HepG2 (cell line): ENCODE results near the gene DUS1L. TPM values are rescaled to one million over a fixed set of nuclear protein-coding genes. Genes with fewer than 3 reads are reported as not detected.

Experiments used
- CEBPB ChIP-seq: IDR thresholded peaks from 2 replicates; pipeline ENCODE4 v1.6.1; 2011; ENCODE audit warnings: low read depth, low read length, improper control_type of control experiment, borderline replicate concordance
- HMG20A ChIP-seq: IDR thresholded peaks from 2 replicates; pipeline ENCODE4 v1.6.1; 2016; ENCODE audit warnings: borderline replicate concordance
- LRRFIP1 ChIP-seq: sonication (generic); formaldehyde crosslinking; conservative IDR thresholded peaks from 2 replicates; pipeline ENCODE4 v1.4.0; 2020; ENCODE audit warnings: missing genetic modification reagents
- MED8 ChIP-seq: sonication (generic); formaldehyde crosslinking; IDR thresholded peaks from 2 replicates; pipeline ENCODE4 v1.8.1; 2023; ENCODE audit warnings: mild to moderate bottlenecking, missing genetic modification reagents; ENCODE audit not compliant: insufficient replicate concordance
- NBN ChIP-seq: fragments of 450-650 bp; conservative IDR thresholded peaks from 2 replicates; pipeline ENCODE4 v1.6.1; 2017
- PHF20 ChIP-seq: sonication (generic); formaldehyde crosslinking; IDR thresholded peaks from 2 replicates; pipeline ENCODE4 v1.5.0; 2020; ENCODE audit warnings: mild to moderate bottlenecking, missing genetic modification reagents
- PHF21A ChIP-seq: sonication (generic); formaldehyde crosslinking; IDR thresholded peaks from 2 replicates; pipeline ENCODE4 v1.5.0; 2020; ENCODE audit warnings: mild to moderate bottlenecking, missing genetic modification reagents
- POLR2A ChIP-seq, 2 experiments: IDR thresholded peaks; 2 replicates each; pipeline ENCODE4 v1.6.1; 2011; ENCODE audit warnings: low read depth in 2 of 2, low read length in 2 of 2, mild to moderate bottlenecking in 1 of 2, moderate library complexity in 1 of 2; ENCODE audit not compliant: insufficient read depth in 1 of 2
- ZBTB33 ChIP-seq: sonication (generic); formaldehyde crosslinking; IDR thresholded peaks from 2 replicates; pipeline ENCODE4 v1.4.0; 2020; ENCODE audit warnings: missing genetic modification reagents
- ZBTB39 ChIP-seq: sonication (generic); formaldehyde crosslinking; IDR thresholded peaks from 2 replicates; pipeline ENCODE4 v1.5.0; 2020; ENCODE audit warnings: missing genetic modification reagents
- ZNF280B ChIP-seq: sonication (generic); formaldehyde crosslinking; IDR thresholded peaks from 2 replicates; pipeline ENCODE4 v1.5.0; 2020; ENCODE audit warnings: missing genetic modification reagents, mild to moderate bottlenecking, borderline replicate concordance
- ZNF687 ChIP-seq: sonication (generic); formaldehyde crosslinking; IDR thresholded peaks from 2 replicates; pipeline ENCODE4 v1.5.1; 2020; ENCODE audit warnings: mild to moderate bottlenecking, missing genetic modification reagents, moderate library complexity
- polyA plus RNA-seq, 8 experiments: library from polyadenylated mRNA; depleted of rRNA in 3 of 8; stranded (reverse) in 7 of 8; unstranded in 1 of 8; fragments of >200 nt; fragmentation: Illumina TruSeq in 4 of 8; extraction: Trizol in 4 of 8; gene quantifications; 2 replicates each; pipeline versions ENCODE4 v1.2.1 to v1.2.3, GENCODE V29; 2011 to 2016; ENCODE audit warnings: low read depth in 4 of 8, missing spikeins in 1 of 8, mixed read lengths in 1 of 8; ENCODE audit not compliant: insufficient read depth in 1 of 8
- total RNA-seq, 5 experiments: library from RNA; depleted of rRNA; stranded (reverse); fragments of >200 nt; fragmentation: Illumina TruSeq; extraction: Trizol; gene quantifications; 2 replicates each; pipeline ENCODE4 v1.2.3, GENCODE V29; 2016; ENCODE audit warnings: low read depth in 1 of 5

Gene DUS1L
- total and polyA plus RNA-seq, 2 of the 13 experiments (the other 11 are each of a cell fraction or from before 2014, with no cell fraction given) = 81.0 to 109 TPM

- TF ChIP-seq ZNF687 (CRISPR knock-in tag) (peak; percentile 87), ZBTB33 (CRISPR knock-in tag) (peak; percentile 97), POLR2A (IDR thresholded peaks at IDR 0.05; ENCODE audit: insufficient read depth in 1 of 2, low read depth in 2 of 2, low read length in 2 of 2) (no peak), ZBTB39 (CRISPR knock-in tag) (no peak), MED8 (peak; percentile 71), PHF20 (CRISPR knock-in tag) (no peak), HMG20A (CRISPR knock-in tag) (0 out of 2 replicates have a peak, but pooled peaks have one; percentile 12), PHF21A (peak; percentile 33; the same call in 1 of the 2 replicates), NBN (no peak), CEBPB (no peak), ZNF280B (0 out of 2 replicates have a peak, but pooled peaks have one; percentile 40), LRRFIP1 (no peak)
Measured at GRCh38 chr17:82015311-82015971, 50.2 kb downstream of the DUS1L start (continued).
